ENCODE results near the gene FBN1.

The FBN1 gene

GRCh38 chr15:48501208-48501607 lies 144.3 kb downstream of the FBN1 start:
- DNase-seq = no peak

GRCh38 chr15:48500595-48500994 lies 144.9 kb downstream of the FBN1 start:
- DNase-seq = no peak

- DNase-seq = no peak
Observed at GRCh38 chr15:48499978-48500377, 145.5 kb downstream of the FBN1 start.

- DNase-seq = no peak
Observed at GRCh38 chr15:48498828-48499227, 146.7 kb downstream of the FBN1 start.

GRCh38 chr15:48494631-48495030 lies 150.9 kb downstream of the FBN1 start:
- no peak for DNase-seq

GRCh38 chr15:48493763-48494225 lies 151.7 kb downstream of the FBN1 start:
- peak; percentile 25 for DNase-seq

- DNase-seq = no peak
Observed at GRCh38 chr15:48493084-48493762, 152.3 kb downstream of the FBN1 start.

GRCh38 chr15:48486228-48486627 lies 159.3 kb downstream of the FBN1 start:
- DNase-seq = no peak

GRCh38 chr15:48481802-48482201 lies 163.7 kb downstream of the FBN1 start:
- no peak for DNase-seq

GRCh38 chr15:48479751-48480150 lies 165.8 kb downstream of the FBN1 start:
- DNase-seq = no peak

- DNase-seq = no peak
Observed at GRCh38 chr15:48478581-48478980, 166.9 kb downstream of the FBN1 start.

GRCh38 chr15:48477795-48478360 lies 167.6 kb downstream of the FBN1 start:
- DNase-seq = no peak

- DNase-seq = no peak
Observed at GRCh38 chr15:48475600-48476395, 169.7 kb downstream of the FBN1 start.

- no peak for DNase-seq
Observed at GRCh38 chr15:48473667-48474066, 171.8 kb downstream of the FBN1 start.

- DNase-seq = no peak
Observed at GRCh38 chr15:48472756-48473155, 172.8 kb downstream of the FBN1 start.

- DNase-seq = no peak
Observed at GRCh38 chr15:48471073-48471472, 174.4 kb downstream of the FBN1 start.

GRCh38 chr15:48470096-48470495 lies 175.4 kb downstream of the FBN1 start:
- DNase-seq = no peak

GRCh38 chr15:48469681-48470080 lies 175.8 kb downstream of the FBN1 start:
- DNase-seq = no peak

GRCh38 chr15:48469271-48469670 lies 176.2 kb downstream of the FBN1 start:
- no peak for DNase-seq

GRCh38 chr15:48467801-48468200 lies 177.7 kb downstream of the FBN1 start:
- no peak for DNase-seq

GRCh38 chr15:48466820-48467219 lies 178.7 kb downstream of the FBN1 start:
- no peak for DNase-seq

GRCh38 chr15:48466079-48466478 lies 179.4 kb downstream of the FBN1 start:
- DNase-seq = no peak

- DNase-seq = no peak
Observed at GRCh38 chr15:48465410-48465809, 180.1 kb downstream of the FBN1 start.

- DNase-seq = no peak
Observed at GRCh38 chr15:48463366-48463880, 182.1 kb downstream of the FBN1 start.

Measured in OCI-M1 (cell line).